Measurements from ENCODE around the gene BBC3. TPM values are rescaled to one million over a fixed set of nuclear protein-coding genes. Genes with fewer than 3 reads are reported as not detected.

Gene BBC3
- total RNA-seq, 1 experiment from 2014 or later = 4.0 TPM

Small RNA genes within 50 kb of the gene (small RNA-seq; reads per million reads assigned to genes)
- gene MIR3190 = not detected

Other genes with a start within 250 kb of the BBC3 start
- 4.8 and 5.7 TPM in 2 replicates for gene NPAS1, start 211.4 kb downstream of the BBC3 start, total RNA-seq (2014; rRNA removed; shearing (Covaris generic); ENCODE audit: low replicate concordance)
- gene TMEM160, start 182.6 kb downstream of the BBC3 start, total RNA-seq (2014; rRNA removed; shearing (Covaris generic); ENCODE audit: low replicate concordance) = 35.8 and 67.5 TPM in 2 replicates
- 13.0 and 29.4 TPM in 2 replicates for gene ZC3H4, start 117.4 kb downstream of the BBC3 start, total RNA-seq (2014; rRNA removed; shearing (Covaris generic); ENCODE audit: low replicate concordance)
- gene SAE1, start 100.4 kb downstream of the BBC3 start, total RNA-seq (2014; rRNA removed; shearing (Covaris generic); ENCODE audit: low replicate concordance) = 47.5 and 83.0 TPM in 2 replicates
- gene CCDC9, start 25.3 kb upstream of the BBC3 start, total RNA-seq (2014; rRNA removed; shearing (Covaris generic); ENCODE audit: low replicate concordance) = 2.2 and 7.1 TPM in 2 replicates
- 4.6 and 8.4 TPM in 2 replicates for gene INAFM1, start 43.7 kb upstream of the BBC3 start, total RNA-seq (2014; rRNA removed; shearing (Covaris generic); ENCODE audit: low replicate concordance)
- gene C5AR1, start 78.7 kb upstream of the BBC3 start, total RNA-seq (2014; rRNA removed; shearing (Covaris generic); ENCODE audit: low replicate concordance) = 0.11 and 0.41 TPM in 2 replicates
- gene C5AR2, start 101.0 kb upstream of the BBC3 start, total RNA-seq (2014; rRNA removed; shearing (Covaris generic); ENCODE audit: low replicate concordance) = 1.1 TPM in 1 of 2 replicates, not detected in the other
- gene DHX34, start 118.1 kb upstream of the BBC3 start, total RNA-seq (2014; rRNA removed; shearing (Covaris generic); ENCODE audit: low replicate concordance) = 17.4 and 41.5 TPM in 2 replicates
- gene MEIS3, start 188.3 kb upstream of the BBC3 start, total RNA-seq (2014; rRNA removed; shearing (Covaris generic); ENCODE audit: low replicate concordance) = 3.3 and 11.2 TPM in 2 replicates
- 0.22 TPM in 1 of 2 replicates, not detected in the other for gene SLC8A2, start 240.7 kb upstream of the BBC3 start, total RNA-seq (2014; rRNA removed; shearing (Covaris generic); ENCODE audit: low replicate concordance)

All from Karpas-422 (cell line).